ENCODE measurements around the gene DMD.

DNA sequence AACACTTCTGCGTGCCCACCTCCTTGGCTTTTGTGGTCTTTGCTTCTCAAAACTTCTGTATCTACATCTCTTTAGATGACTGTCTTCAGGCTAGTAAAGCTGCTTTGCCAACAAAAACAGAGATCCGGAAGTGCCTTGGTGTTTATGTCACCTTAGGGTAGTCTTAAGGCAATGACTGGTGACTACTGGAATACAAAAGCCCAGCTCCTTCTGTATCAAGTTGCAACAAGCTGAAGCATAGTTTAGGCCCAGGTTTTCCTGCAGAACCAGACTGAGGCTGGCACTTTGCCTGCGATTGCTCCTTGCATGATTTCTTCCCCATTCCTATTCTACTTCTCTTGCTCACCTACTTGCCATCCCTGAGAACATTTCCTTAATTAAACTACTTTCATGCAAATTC, 333.8 kb downstream of the DMD start:
- TF ChIP-seq, protein P1, sequence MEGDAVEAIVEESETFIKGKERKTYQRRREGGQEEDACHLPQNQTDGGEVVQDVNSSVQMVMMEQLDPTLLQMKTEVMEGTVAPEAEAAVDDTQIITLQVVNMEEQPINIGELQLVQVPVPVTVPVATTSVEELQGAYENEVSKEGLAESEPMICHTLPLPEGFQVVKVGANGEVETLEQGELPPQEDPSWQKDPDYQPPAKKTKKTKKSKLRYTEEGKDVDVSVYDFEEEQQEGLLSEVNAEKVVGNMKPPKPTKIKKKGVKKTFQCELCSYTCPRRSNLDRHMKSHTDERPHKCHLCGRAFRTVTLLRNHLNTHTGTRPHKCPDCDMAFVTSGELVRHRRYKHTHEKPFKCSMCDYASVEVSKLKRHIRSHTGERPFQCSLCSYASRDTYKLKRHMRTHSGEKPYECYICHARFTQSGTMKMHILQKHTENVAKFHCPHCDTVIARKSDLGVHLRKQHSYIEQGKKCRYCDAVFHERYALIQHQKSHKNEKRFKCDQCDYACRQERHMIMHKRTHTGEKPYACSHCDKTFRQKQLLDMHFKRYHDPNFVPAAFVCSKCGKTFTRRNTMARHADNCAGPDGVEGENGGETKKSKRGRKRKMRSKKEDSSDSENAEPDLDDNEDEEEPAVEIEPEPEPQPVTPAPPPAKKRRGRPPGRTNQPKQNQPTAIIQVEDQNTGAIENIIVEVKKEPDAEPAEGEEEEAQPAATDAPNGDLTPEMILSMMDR (conservative IDR thresholded peaks at IDR 0.05; ENCODE audit: low read length) = no peak
- TF ChIP-seq EZH2phosphoT487 (IDR thresholded peaks at IDR 0.05; ENCODE audit: borderline replicate concordance) = no peak
